HG03378 (cell line): ENCODE measurements around the gene MED16.

Experiments used
- ATAC-seq: cut with Tn5 transposase; IDR thresholded peaks from one replicate; pipeline ENCODE4 v1.9.1; 2021; ENCODE audit warnings: mild to moderate bottlenecking, moderate library complexity; ENCODE audit not compliant: unreplicated experiment

The MED16 gene

GRCh38 chr19:912181-913079 lies 19.4 kb upstream of the MED16 start:
- ATAC-seq = no peak

- no peak for ATAC-seq
These were observed 18.4 kb upstream of the MED16 start for GRCh38 chr19:911197-912033.

- no peak for ATAC-seq
These were observed 14.3 kb upstream of the MED16 start for GRCh38 chr19:907183-907853.

GRCh38 chr19:906480-906879 lies 13.5 kb upstream of the MED16 start:
- ATAC-seq = no peak

GRCh38 chr19:904545-904944 lies 11.6 kb upstream of the MED16 start:
- ATAC-seq = no peak

GRCh38 chr19:903266-903797 lies 10.3 kb upstream of the MED16 start:
- ATAC-seq = no peak

- ATAC-seq = no peak
These were observed 9.6 kb upstream of the MED16 start for GRCh38 chr19:902446-903226.

GRCh38 chr19:902093-902370 lies 9.0 kb upstream of the MED16 start:
- no peak for ATAC-seq

GRCh38 chr19:901216-902092 lies 8.5 kb upstream of the MED16 start:
- ATAC-seq = no peak

- no peak for ATAC-seq
These were observed 7.5 kb upstream of the MED16 start for GRCh38 chr19:900302-901111.

GRCh38 chr19:900043-900301 lies 7.0 kb upstream of the MED16 start:
- no peak for ATAC-seq

GRCh38 chr19:899336-900042 lies 6.5 kb upstream of the MED16 start:
- ATAC-seq = no peak

GRCh38 chr19:898663-899062 lies 5.7 kb upstream of the MED16 start:
- ATAC-seq = no peak

GRCh38 chr19:897442-898039 lies 4.6 kb upstream of the MED16 start:
- ATAC-seq = no peak

- ATAC-seq = no peak
These were observed 4.0 kb upstream of the MED16 start for GRCh38 chr19:896999-897398.

- no peak for ATAC-seq
These were observed 3.4 kb upstream of the MED16 start for GRCh38 chr19:896434-896833.

- no peak for ATAC-seq
These were observed 619 bp downstream of the MED16 start for GRCh38 chr19:892243-892893.
